Lower lobe of right lung (tissue), 2 donors: ENCODE results near the gene TLCD3B. TPM values are rescaled to one million over a fixed set of nuclear protein-coding genes. Genes with fewer than 3 reads are reported as not detected.
"Not testable (repeated sequence)": the region's sequence is repeated elsewhere in the genome, so short reads cannot be mapped to it uniquely, and the experiment has no call there.

Source experiments
- ATAC-seq, 2 donors: fragments of 200-7000 bp; cut with Tn5 transposase; one replicate each; pipeline ENCODE4 v1.9.1; 2020 to 2022; ENCODE audit warnings: mild to moderate bottlenecking in 2 of 2, moderate library complexity in 2 of 2
- DNase-seq: peaks from one replicate; pipeline ENCODE4 v3.0.0-alpha.2; 2020
- H3K27ac ChIP-seq: fragments of 200-600 bp; one replicate; pipeline ENCODE4 v1.8.0; 2022
- H3K27me3 ChIP-seq: fragments of 200-600 bp; one replicate; pipeline ENCODE4 v1.8.0; 2022; ENCODE audit warnings: low read depth
- H3K36me3 ChIP-seq: fragments of 200-600 bp; one replicate; pipeline ENCODE4 v1.8.0; 2022; ENCODE audit warnings: mild to moderate bottlenecking
- H3K4me1 ChIP-seq: fragments of 200-600 bp; one replicate; pipeline ENCODE4 v1.8.0; 2022
- H3K4me3 ChIP-seq: fragments of 200-600 bp; one replicate; pipeline ENCODE4 v1.8.0; 2022; ENCODE audit warnings: mild to moderate bottlenecking
- H3K9me3 ChIP-seq: fragments of 200-600 bp; one replicate; pipeline ENCODE4 v1.8.0; 2022
- intact Hi-C: fragments of 100-400 bp; cut with DNase I; formaldehyde crosslinking; loops from one replicate; pipeline ENCODE4 v1.11.0; 2022
- total RNA-seq: library from RNA; stranded (reverse); fragmentation: NEBNext Ultra II Directional; extraction: Animal tissue kit (Norgen Biotek cat#: 25700); gene quantifications from one replicate; pipeline ENCODE4 v1.2.1, GENCODE V29; 2021
- TF ChIP-seq, protein P1 (sequence below): fragments of 200-600 bp; IDR thresholded peaks from one replicate; pipeline ENCODE4 v1.8.0; 2022; ENCODE audit warnings: antibody characterized with exemption, mild to moderate bottlenecking
- donor health status: DM: no; HTN: yes; CAD: no; lungs with severe emphysema.

Gene TLCD3B
- total RNA-seq, 1 donor from 2014 or later = not detected

DNA sequence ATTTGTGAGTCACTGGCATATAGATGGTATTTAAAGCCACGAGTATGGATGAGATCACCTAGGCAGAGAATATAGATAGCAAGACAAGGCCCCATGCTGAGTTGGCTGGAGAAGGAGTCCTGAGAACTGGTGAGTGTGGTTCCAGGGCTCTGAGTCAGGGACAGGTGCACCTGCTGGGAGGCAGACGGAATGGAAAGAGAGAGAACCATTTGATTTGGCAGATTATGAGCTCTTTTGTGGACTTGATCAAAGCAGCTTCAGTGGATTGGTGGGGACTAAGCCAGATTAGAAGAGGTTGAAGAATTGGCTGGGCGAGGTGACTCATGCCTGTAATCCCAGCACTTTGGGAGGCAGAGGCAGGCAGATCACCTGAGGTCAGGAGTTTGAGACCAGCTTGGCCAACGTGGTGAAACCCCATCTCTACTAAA is 12.3 kb downstream of the TLCD3B start:
- TF ChIP-seq, protein P1, sequence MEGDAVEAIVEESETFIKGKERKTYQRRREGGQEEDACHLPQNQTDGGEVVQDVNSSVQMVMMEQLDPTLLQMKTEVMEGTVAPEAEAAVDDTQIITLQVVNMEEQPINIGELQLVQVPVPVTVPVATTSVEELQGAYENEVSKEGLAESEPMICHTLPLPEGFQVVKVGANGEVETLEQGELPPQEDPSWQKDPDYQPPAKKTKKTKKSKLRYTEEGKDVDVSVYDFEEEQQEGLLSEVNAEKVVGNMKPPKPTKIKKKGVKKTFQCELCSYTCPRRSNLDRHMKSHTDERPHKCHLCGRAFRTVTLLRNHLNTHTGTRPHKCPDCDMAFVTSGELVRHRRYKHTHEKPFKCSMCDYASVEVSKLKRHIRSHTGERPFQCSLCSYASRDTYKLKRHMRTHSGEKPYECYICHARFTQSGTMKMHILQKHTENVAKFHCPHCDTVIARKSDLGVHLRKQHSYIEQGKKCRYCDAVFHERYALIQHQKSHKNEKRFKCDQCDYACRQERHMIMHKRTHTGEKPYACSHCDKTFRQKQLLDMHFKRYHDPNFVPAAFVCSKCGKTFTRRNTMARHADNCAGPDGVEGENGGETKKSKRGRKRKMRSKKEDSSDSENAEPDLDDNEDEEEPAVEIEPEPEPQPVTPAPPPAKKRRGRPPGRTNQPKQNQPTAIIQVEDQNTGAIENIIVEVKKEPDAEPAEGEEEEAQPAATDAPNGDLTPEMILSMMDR = no peak
- no peak for ATAC-seq

DNA sequence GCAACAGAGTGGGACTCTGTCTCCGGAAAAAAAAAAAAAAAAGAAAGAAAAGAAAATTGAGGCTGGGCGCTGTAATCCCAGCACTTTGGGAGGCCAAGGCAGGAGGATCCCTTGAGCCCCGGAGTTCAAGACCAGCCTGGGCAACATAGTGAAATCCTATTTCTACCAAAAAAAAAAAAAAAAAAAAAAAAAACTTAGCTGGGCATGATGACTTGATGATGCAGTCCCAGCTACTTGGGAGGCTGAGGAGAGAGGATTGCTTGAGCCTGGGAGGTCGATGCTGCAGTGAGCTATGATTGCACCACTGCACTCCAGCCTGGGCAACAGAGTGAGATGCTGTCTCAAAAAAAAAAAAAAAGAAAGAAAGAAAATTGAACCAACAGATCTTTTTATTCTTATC is 13.1 kb downstream of the TLCD3B start:
- not testable (repeated sequence) for DNase-seq

More for the DNA sequence above, 12.3 kb downstream of the TLCD3B start:
- Histone ChIP-seq H3K4me1 (peaks cover 14% of the 10 kb centered on the region), H3K27me3 (no peaks in the 10 kb centered on the region), H3K36me3 (no peaks in the 10 kb centered on the region), H3K9me3 (no peaks in the 10 kb centered on the region), H3K4me3 (no peak overlapping the region), H3K27ac (no peak overlapping the region)
- no peak for DNase-seq
- intact Hi-C loops = no loop called here

DNA sequence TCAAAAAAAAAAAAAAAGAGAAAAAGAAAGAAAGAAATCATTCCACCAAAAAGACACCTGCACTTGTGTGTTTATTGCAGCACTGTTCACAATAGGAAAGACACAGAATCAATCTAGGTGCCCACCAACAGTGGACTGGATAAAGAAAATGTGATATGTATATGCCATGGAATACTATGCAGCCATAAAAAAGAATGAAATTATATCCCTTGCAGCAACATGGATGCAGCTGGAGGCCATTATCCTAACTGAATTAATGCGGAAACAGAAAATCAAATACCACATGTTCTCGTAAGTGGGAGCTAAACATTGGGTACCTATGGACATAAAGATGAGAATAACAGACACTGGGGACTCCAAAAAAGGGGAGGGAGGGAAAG is 13.8 kb downstream of the TLCD3B start:
- DNase-seq (no peak), ATAC-seq (no peak)
- no peaks in the 10 kb centered on the region for H3K36me3 ChIP-seq
- TF ChIP-seq, protein P1 = no peak
- no peak overlapping the region for H3K27ac ChIP-seq
- peaks cover under 1% of the 10 kb centered on the region for H3K27me3 ChIP-seq
- H3K4me3 ChIP-seq = no peak overlapping the region
- intact Hi-C loops = no loop called here
- no peaks in the 10 kb centered on the region for H3K9me3 ChIP-seq
- H3K4me1 ChIP-seq = peaks cover 14% of the 10 kb centered on the region

More for the DNA sequence above, 13.1 kb downstream of the TLCD3B start:
- H3K27ac ChIP-seq, H3K36me3 ChIP-seq, H3K9me3 ChIP-seq, H3K4me3 ChIP-seq, ATAC-seq, intact Hi-C loops, H3K27me3 ChIP-seq: not testable (repeated sequence)
- H3K4me1 ChIP-seq = peaks cover 14% of the 10 kb centered on the region

DNA sequence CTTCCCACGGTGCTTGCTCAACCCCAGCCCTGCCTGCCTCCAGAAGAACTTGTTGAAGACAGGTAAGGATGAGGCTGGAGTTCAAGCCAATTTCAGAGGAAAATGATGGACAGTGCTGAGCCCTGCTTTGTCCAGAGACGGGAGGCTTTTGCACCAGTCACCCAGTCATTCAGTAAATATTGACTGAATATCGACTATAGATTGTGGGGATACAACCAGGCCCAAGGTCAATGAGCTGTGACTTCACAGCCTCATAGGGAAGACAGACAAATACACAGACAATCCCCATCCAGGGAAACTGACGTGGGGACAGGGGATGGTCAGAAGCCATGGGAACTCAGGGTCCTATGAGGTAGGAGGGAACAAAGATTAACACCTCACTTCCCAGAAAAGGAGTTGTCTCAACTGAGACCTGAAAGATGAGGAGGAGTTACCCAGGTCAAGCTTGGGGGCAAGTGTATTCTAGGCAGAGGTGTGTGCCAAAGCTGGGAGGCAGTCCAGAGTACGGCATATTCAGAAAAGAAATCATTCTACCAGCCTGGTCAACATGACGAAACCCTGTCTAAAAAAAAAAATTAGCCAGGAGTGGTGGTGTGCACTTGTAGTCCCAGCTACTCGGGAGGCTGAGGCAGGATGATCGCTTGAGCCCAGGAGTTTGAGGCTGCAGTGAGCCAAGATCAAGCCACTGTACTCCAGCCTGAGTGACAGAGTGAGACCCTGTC is 14.4 kb downstream of the TLCD3B start:
- TF ChIP-seq, protein P1 = no peak
- Histone ChIP-seq H3K27me3 (peaks cover 6% of the 10 kb centered on the region), H3K4me1 (peaks cover 12% of the 10 kb centered on the region), H3K36me3 (no peaks in the 10 kb centered on the region), H3K27ac (no peak overlapping the region), H3K4me3 (no peak overlapping the region), H3K9me3 (no peaks in the 10 kb centered on the region)
- intact Hi-C loops = no loop called here
- DNase-seq = no peak
- no peak for ATAC-seq

DNA sequence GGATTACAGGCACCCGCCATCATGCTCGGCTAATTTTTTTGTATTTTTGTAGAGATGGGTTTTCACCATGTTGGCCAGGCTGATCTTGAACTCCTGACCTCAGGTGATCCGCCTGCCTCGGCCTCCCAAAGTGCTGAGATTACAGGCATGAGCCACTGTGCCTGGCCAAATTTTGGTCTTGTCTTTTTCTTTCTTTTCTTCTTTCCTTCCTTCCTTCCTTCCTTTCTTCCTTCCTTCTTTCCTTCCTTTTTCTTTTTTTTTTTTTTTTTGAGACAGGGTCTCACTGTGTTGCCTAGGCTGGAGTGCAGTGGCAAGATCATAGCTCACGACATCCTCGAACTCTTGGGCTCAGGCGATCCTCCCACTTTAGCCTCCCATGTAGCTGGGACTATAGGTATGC is 15.6 kb downstream of the TLCD3B start:
- intact Hi-C loops = not testable (repeated sequence)

DNA sequence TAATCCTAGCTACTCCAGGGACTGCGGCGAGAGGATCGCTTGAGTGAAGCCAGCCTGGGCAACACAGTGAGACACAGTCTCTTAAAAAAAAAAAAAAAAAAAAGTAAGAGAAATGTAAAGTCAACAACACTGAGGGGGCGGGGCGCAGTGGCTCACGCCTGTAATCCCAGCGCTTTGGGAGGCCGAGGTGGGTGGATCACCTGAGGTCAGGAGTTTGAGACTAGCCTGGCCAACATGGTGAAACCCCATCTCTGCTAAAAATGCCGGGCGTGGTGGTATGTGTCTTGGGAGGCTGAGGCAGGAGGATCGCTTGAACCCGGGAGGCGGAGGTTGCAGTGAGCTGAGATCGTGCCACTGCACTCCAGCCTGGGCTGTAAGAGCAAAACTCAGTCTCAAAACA is 18.5 kb downstream of the TLCD3B start:
- H3K27ac ChIP-seq, ATAC-seq, DNase-seq, H3K4me3 ChIP-seq, H3K36me3 ChIP-seq, intact Hi-C loops, H3K9me3 ChIP-seq: not testable (repeated sequence)
- Histone ChIP-seq H3K27me3 (peaks cover 38% of the 10 kb centered on the region), H3K4me1 (peaks cover 16% of the 10 kb centered on the region)

More for the DNA sequence above, 15.6 kb downstream of the TLCD3B start:
- not testable (repeated sequence) for H3K27ac ChIP-seq, H3K9me3 ChIP-seq, ATAC-seq, DNase-seq, H3K36me3 ChIP-seq, H3K4me3 ChIP-seq
- peaks cover 19% of the 10 kb centered on the region for H3K27me3 ChIP-seq
- H3K4me1 ChIP-seq = peaks cover 12% of the 10 kb centered on the region

DNA sequence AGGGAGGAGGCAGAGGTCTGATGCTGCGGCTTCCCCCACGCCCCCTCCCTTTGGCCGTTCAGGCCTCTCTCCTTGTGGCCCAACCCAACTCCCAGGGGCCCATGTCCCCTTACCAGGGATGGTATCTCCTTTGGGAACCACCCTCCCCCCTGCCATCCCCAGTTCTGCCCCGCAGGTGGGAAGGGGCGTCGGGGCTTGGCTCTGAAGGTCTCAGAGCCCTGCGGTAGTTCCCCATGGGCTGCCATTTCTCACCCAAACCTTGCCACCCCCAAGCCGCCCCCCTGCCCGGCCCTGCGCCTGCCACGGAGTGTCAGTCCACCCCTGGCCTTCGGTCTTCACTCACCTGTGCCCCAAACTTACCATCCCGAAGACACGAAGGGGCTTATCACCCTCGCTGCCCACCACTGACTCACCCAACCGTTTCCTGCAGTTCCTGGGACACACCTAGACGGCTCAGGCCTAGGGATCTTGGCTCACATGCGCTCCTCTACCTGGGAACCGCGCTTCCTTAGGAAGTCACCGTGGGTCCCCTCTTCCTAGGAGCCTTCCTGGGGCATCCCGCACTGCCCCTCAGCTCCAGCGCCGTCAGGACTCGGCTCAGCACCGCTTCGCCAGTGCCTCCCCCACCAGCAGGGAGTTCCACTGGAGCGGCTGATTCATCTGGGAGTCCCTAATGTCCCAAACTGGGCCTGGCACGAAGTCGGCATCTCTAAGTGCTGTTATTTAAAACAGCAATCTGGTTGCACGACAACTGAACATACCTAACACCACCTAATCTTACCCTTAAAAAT is 19.2 kb downstream of the TLCD3B start:
- Histone ChIP-seq H3K27ac (no peak overlapping the region), H3K36me3 (no peaks in the 10 kb centered on the region), H3K27me3 (peaks cover 38% of the 10 kb centered on the region), H3K4me3 (no peak overlapping the region), H3K9me3 (no peaks in the 10 kb centered on the region), H3K4me1 (peaks cover 16% of the 10 kb centered on the region)
- ATAC-seq = no peak
- intact Hi-C loops = no loop called here
- DNase-seq = no peak
- TF ChIP-seq, protein P1 = no peak
